PC-9 (cell line): ENCODE results near the gene STX12. TPM values are rescaled to one million over a fixed set of nuclear protein-coding genes. Genes with fewer than 3 reads are reported as not detected.

Experiments used
- BruUV-seq: library from RNA; stranded (reverse); fragments of 400-500 nt; replicated peaks from 2 replicates; lab custom pipeline; 2021; lab: Mats Ljungman, UMichigan
- CTCF ChIA-PET: fragments of 300-600 bp; sonication (Branson Sonifier 250); formaldehyde crosslinking; loops from one replicate; lab custom pipeline; 2022; ENCODE audit warnings: antibody characterized with exemption; lab: Charles Lee
- POLR2A ChIA-PET: fragments of 300-600 bp; sonication (Branson Sonifier 250); formaldehyde crosslinking; loops from one replicate; lab custom pipeline; 2022; ENCODE audit warnings: antibody characterized with exemption; ENCODE audit not compliant: unreplicated experiment; lab: Charles Lee
- DNase-seq, 2 experiments: peaks; one replicate each; pipeline versions ENCODE4 v3.0.0 to v3.0.0-alpha.2; 2015 to 2022; ENCODE audit warnings: mixed read lengths in 1 of 2
- H2AFZ ChIP-seq: fragments of 200-600 bp; sonication (generic); 2 replicates; pipeline ENCODE4 v1.8.1; 2017; ENCODE audit warnings: antibody characterized with exemption
- H3F3A ChIP-seq: fragments of 200-600 bp; sonication (generic); 2 replicates; pipeline ENCODE4 v1.8.1; 2017; ENCODE audit warnings: antibody characterized with exemption, mild to moderate bottlenecking, low read depth; ENCODE audit not compliant: insufficient read depth
- H3K27ac ChIP-seq: fragments of 200-600 bp; sonication (generic); 2 replicates; pipeline ENCODE4 v1.6.1; 2016; ENCODE audit warnings: mixed run types
- H3K27me3 ChIP-seq: fragments of 200-600 bp; sonication (generic); 2 replicates; pipeline ENCODE4 v1.6.1; 2016; ENCODE audit warnings: low read depth, mixed run types; ENCODE audit not compliant: insufficient read depth
- H3K36me3 ChIP-seq: fragments of 200-600 bp; sonication (generic); 2 replicates; pipeline ENCODE4 v1.6.1; 2016; ENCODE audit warnings: low read depth, mixed run types
- H3K4me1 ChIP-seq: fragments of 200-600 bp; sonication (generic); replicated peaks from 2 replicates; pipeline ENCODE4 v1.6.1; 2016; ENCODE audit warnings: mixed run types; ENCODE audit not compliant: insufficient read depth
- H3K4me2 ChIP-seq: fragments of 200-600 bp; sonication (generic); 2 replicates; pipeline ENCODE4 v1.6.1; 2017; ENCODE audit warnings: mixed run types
- H3K4me3 ChIP-seq: fragments of 200-600 bp; sonication (generic); 2 replicates; pipeline ENCODE4 v1.6.1; 2016; ENCODE audit warnings: mixed run types
- H3K79me2 ChIP-seq: fragments of 200-600 bp; sonication (generic); 2 replicates; pipeline ENCODE4 v1.6.1; 2017; ENCODE audit warnings: low read depth, mixed run types
- H3K9me2 ChIP-seq: fragments of 200-600 bp; sonication (generic); 2 replicates; pipeline ENCODE4 v1.8.1; 2017; ENCODE audit warnings: mild to moderate bottlenecking; ENCODE audit not compliant: insufficient read depth
- H3K9me3 ChIP-seq: fragments of 200-600 bp; sonication (generic); 2 replicates; pipeline ENCODE4 v1.8.1; 2016; ENCODE audit warnings: low read depth; ENCODE audit not compliant: insufficient read depth
- H4K20me1 ChIP-seq: fragments of 200-600 bp; sonication (generic); 2 replicates; pipeline ENCODE4 v1.8.1; 2017; ENCODE audit not compliant: insufficient read depth
- CTCF ChIP-seq: fragments of 200-600 bp; sonication (generic); conservative IDR thresholded peaks from 2 replicates; pipeline ENCODE4 v1.6.1; 2017; ENCODE audit warnings: mixed run types, antibody characterized with exemption, mild to moderate bottlenecking, moderate library complexity
- EZH2 ChIP-seq: fragments of 200-600 bp; sonication (generic); IDR thresholded peaks from 2 replicates; pipeline ENCODE4 v1.8.0; 2017; ENCODE audit warnings: antibody characterized with exemption, low read depth
- intact Hi-C: fragments of 100-400 bp; cut with micrococcal nuclease; formaldehyde crosslinking; loops from one replicate; pipeline ENCODE4 v1.10.0; 2022; ENCODE audit not compliant: unreplicated experiment
- total RNA-seq: library from RNA; stranded (reverse); gene quantifications from 2 replicates; pipeline ENCODE4 v1.2.3, GENCODE V29; 2021

The STX12 gene
- total RNA-seq, 1 experiment from 2014 or later = 23.7 TPM

GRCh38 chr1:27725374-27726172 is 47.4 kb upstream of the STX12 start, which contains the start of gene FAM76A:
TSS of gene FAM76A (plus strand) at chr1:27725961. CDS start at chr1:27726081, 120 bp downstream.
- Histone ChIP-seq H3K4me1 (no peaks in the 10 kb centered on the region), H3K9me3 (no peaks in the 10 kb centered on the region), H2AFZ (peak within 1 kb of the TSS; percentile 97), H3K4me3 (peak within 1 kb of the TSS; percentile 68), H3K4me2 (peak within 1 kb of the TSS; percentile 89), H3K9me2 (no peaks in the 10 kb centered on the region), H3F3A (no peaks in the 10 kb centered on the region), H3K27ac (peak within 1 kb of the TSS; percentile 12; the same call in 1 of the 2 replicates), H3K27me3 (no peaks in the 10 kb centered on the region), H4K20me1 (no peaks in the 10 kb centered on the region), H3K79me2 (no peaks in the 10 kb centered on the region), H3K36me3 (no peaks in the 10 kb centered on the region)
- DNase-seq = peak; percentile 89 to 98
- BruUV-seq = no TSS peak
- ChIA-PET POLR2A (interaction anchor here (0.5 to 1.6 kb wide), 11 partner anchors 8 to 1248 kb away, joined by 3 to 9 read pairs (median 6); partner anchors contain the start of genes IFI6, PPP1R8, STX12 and TRNP1), CTCF (interaction anchor here (0.6 to 1.5 kb wide), 9 partner anchors 9 to 1149 kb away, joined by 3 to 14 read pairs (median 3); partner anchors contain the start of genes IFI6 and STX12)
- intact Hi-C loops = loop anchor here (1.0 kb wide), 1 partner anchor 56 kb away; no protein-coding TSS in a partner anchor
- no peak; the same call in 1 of the 2 replicates for TF ChIP-seq CTCF
- no peak for TF ChIP-seq EZH2

- CTCF ChIA-PET = interaction anchor here (0.6 to 1.5 kb wide), 5 partner anchors 46 to 426 kb away, joined by 3 to 14 read pairs (median 4); partner anchors contain the start of genes IFI6 and STX12
- intact Hi-C loops = loop anchor here (1.0 kb wide), 1 partner anchor 57 kb away; no protein-coding TSS in a partner anchor
Measured at GRCh38 chr1:27726173-27727044, 46.6 kb upstream of the STX12 start.

More at GRCh38 chr1:27726173-27727044, 46.6 kb upstream of the STX12 start:
- Histone ChIP-seq H3K4me2 (peak overlapping the region; percentile 89), H3K36me3 (no peaks in the 10 kb centered on the region), H3K4me3 (peak overlapping the region; percentile 68), H3K27ac (peak overlapping the region; percentile 12; the same call in 1 of the 2 replicates), H3K9me2 (no peaks in the 10 kb centered on the region), H3F3A (no peaks in the 10 kb centered on the region), H3K9me3 (no peaks in the 10 kb centered on the region), H3K27me3 (no peaks in the 10 kb centered on the region), H2AFZ (peak overlapping the region; percentile 91), H3K79me2 (no peaks in the 10 kb centered on the region), H3K4me1 (no peaks in the 10 kb centered on the region), H4K20me1 (no peaks in the 10 kb centered on the region)
- TF ChIP-seq EZH2 = no peak
- TF ChIP-seq CTCF = no peak
- POLR2A ChIA-PET = interaction anchor here (0.6 to 1.6 kb wide), 3 partner anchors 9 to 46 kb away, joined by 5 to 8 read pairs (median 5); partner anchors contain the start of gene STX12
- BruUV-seq = TSS peak; percentile 58
- DNase-seq = peak in 1 of 2 experiments; percentile 50
